GM21515 (cell line): ENCODE data around the gene OSBP.
"Not testable (repeated sequence)": the region's sequence is repeated elsewhere in the genome, so short reads cannot be mapped to it uniquely, and the experiment has no call there.

Source experiments
- ATAC-seq: cut with Tn5 transposase; IDR thresholded peaks from one replicate; pipeline ENCODE4 v1.9.1; 2021; ENCODE audit not compliant: unreplicated experiment

The OSBP gene, protein sequence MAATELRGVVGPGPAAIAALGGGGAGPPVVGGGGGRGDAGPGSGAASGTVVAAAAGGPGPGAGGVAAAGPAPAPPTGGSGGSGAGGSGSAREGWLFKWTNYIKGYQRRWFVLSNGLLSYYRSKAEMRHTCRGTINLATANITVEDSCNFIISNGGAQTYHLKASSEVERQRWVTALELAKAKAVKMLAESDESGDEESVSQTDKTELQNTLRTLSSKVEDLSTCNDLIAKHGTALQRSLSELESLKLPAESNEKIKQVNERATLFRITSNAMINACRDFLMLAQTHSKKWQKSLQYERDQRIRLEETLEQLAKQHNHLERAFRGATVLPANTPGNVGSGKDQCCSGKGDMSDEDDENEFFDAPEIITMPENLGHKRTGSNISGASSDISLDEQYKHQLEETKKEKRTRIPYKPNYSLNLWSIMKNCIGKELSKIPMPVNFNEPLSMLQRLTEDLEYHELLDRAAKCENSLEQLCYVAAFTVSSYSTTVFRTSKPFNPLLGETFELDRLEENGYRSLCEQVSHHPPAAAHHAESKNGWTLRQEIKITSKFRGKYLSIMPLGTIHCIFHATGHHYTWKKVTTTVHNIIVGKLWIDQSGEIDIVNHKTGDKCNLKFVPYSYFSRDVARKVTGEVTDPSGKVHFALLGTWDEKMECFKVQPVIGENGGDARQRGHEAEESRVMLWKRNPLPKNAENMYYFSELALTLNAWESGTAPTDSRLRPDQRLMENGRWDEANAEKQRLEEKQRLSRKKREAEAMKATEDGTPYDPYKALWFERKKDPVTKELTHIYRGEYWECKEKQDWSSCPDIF

DNA sequence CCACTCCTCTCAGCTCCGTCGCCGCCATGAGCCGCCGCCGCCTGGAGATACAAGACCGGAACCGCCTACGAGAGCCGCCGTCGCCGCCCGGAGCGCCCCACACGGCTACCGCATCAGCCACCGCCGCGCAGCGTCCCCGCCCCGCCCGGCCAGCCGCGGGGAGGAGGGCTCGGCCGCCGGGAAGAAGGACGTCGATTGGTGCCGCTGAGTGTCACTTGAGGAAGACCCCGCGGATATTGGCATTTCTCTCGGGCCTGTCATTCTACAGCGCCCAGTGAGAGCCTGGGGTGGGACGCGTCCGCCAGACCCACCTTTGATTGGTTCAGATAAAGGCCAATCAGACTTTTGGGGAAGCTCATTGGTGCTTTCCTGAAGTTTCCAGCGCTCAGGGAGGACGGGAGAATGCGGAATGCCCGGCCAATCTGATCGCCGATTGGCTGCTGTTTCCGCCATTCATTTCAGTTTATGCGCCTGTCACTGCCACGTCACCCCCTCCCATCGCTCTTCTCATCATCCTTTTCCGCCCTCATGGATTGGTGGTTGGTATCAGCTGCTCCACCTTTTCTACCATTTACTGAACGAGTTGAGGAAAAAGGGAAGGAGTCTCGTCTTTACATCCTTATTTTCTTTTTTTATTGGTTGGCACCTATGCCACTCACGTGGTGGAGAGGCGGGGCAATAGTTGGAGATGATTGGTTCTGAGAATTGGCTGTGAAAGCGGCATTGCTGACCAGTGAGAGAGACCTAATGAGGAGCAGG is at the start of gene OSBP:
Gene OSBP (minus strand): TSS at position 138 of the 759 bp plus-strand sequence. CDS start 110 bp downstream, at position 28.
- peak; percentile 88 for ATAC-seq

DNA sequence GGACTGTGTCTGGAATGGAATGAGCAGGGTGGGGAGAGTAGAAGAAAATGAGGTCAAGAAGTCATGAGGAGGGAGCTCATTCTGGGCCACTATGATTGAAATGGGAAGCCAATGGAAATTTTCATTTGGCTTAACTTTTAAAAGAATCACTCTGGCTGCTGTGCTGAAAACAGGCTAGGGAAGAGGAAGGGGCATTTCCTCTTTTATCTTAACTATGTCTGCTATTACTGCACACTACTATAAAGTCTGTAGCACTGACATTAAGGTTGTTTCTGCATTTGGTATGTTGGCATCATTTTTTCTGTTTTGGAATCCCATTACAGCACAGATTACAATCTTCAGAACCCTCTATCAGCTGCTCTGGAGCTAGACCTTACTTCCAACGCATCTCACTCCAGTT is 45.0 kb upstream of the OSBP start:
- ATAC-seq = no peak

DNA sequence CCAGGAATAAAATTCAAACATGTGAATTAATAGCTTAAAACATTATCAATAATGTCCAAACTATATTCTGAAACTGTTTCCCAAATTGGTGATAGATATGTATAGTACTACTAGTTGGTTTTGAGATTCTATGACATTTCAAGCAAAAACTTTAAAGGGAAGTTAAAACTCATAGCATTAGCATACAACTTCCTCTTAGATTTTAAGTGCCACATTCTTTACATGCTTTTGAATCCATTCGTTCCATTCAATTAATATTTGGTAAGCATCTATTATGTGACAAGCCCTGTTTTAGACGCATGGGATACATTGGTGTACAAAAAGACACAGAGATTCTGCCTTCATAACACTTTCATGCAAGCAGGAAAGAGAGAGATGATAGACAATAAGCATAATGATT is 44.4 kb upstream of the OSBP start:
- no peak for ATAC-seq

DNA sequence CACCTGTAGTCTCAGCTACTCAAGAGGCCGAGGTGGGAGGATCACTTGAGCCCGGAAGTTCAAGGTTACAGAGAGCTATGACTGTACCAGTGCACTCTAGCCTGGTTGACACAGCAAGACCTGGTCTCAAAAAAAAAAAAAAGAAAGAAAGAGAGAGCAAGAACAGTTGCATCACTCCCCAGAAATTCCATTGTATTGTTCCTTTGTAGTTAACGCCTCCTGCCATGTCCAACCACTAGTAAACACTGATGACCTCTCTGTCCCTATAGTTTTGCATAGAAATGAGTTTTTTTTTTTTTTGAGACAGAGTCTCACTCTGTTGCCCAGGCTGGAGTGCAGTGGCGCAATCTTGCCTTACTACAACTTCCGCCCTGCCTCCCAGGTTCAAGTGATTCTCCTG is 42.5 kb upstream of the OSBP start:
- ATAC-seq = no peak

DNA sequence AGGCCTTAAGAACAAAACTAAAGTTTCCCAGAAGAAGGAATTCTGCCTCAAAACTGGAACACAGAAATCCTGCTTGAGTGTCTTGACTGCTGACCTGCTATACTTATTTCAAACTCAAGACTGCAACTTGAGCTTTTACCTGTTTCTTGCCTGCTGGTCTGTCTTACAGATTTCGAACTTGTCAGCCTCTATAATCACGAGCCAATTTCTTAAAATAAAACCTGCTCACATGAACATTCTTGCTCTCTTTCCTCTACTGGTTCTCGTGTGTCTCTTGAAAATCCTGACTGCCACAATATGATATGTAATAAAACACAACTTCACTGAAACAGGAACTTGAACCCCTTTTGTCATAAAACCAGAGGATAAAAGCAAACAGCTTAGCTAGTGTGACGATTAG is 39.3 kb upstream of the OSBP start:
- ATAC-seq = no peak

DNA sequence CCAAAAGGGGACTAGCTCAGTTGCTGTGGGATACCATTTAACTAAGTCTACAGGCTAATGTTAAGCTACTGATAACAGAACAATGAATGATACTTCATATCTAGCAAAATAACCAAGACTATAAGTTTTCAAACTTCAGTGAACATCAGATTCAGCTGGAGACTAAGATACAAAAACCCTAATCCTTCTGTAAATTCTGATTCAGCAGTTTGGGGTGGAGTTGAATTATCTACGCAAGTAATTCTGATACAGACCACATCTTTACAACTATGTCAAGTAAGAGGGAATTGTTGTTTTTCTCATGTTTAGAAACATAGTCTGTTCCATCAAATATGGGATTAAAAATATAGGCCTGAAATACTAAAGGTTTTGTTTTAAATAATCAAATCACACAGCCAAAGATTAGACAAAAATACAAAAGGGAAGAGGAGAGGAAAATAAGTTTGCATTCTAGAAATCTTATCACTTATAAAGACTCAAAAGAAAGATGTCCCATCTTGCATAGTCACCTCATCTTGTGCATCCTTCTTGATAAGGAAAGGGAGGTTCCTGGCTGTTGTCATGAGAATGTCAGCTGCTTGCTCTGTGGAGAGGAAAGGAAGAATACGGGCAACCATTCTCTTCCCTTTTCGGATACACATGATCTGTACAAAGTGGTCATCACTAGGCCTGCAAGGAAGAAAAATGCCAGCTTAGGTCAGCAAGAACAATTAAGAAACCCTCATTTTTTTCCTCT is 31.8 kb upstream of the OSBP start:
- no peak for ATAC-seq

DNA sequence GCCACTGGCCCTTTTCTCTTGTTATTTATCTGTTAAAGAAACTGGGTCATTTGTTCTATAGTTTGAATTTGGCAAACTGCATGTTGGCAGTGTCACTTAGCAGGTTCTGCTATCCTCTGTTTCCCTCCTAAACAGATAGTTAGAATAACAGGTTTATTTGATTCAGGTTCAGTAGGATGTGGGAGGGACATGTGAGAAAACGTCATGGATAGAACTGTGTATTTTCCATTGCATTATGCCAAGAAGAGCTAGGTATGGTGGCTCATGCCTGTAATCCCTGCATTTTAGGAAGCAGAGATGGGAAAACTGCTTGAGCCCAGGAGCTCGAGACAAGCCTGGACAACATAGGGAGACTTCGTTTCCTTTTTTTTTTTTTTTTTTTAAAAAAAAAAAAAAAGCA is 29.0 kb upstream of the OSBP start:
- ATAC-seq = no peak

DNA sequence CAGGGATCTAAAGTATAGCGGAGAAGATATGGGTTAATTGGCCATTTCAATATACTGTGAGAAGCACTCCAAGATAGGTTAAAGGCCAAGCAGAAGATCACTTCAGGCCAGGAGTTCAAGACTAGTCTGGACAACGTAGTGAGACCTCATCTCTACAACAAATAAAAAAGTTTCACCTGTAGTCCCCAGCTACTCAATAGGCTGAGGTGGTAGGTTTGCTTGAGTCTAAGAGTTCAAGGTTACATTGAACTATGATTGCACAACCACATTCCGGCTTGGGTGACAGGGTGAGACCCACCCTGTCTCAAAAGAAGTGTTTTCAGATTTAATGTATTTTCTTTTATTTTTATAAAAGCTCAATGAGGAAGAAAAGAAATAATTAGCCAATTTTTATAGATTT is 27.8 kb upstream of the OSBP start:
- no peak for ATAC-seq

DNA sequence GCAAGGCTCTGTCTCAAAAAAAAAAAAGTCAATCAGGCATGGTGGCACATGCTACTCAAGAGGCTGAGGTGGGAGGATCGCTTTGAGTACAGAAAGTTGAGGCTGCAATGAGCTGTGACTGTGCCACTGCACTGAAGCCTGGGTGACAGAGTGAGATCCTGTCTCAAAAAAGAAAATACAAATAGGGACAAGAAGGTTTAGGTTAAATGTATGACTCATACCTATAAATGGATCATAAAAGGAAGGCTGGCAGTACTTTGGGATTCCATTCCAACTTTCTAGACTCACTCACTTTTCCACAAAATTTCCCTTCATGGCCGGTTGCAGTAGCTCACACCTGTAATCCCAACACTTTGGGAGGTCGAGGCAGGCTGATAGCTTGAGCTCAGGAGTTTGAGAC is 25.6 kb upstream of the OSBP start:
- ATAC-seq = no peak

DNA sequence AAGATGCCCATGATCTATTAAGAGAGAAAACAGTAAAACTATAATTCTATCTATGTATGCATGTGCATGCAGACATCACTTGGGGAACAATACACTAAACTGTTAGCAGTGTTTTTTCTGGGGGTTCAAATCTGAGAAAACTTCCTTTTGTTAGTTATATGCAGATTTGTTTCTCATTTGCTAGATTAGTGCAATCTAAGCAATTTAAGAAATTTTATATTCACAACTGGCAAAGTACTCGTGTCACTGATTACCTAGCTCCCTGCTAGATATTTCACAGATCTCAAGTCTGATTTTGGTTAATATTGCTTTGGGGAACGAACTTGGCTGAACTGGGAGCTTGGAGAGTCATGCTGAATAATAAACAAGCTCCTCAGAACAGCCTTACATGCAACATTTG is 14.9 kb upstream of the OSBP start:
- no peak for ATAC-seq

DNA sequence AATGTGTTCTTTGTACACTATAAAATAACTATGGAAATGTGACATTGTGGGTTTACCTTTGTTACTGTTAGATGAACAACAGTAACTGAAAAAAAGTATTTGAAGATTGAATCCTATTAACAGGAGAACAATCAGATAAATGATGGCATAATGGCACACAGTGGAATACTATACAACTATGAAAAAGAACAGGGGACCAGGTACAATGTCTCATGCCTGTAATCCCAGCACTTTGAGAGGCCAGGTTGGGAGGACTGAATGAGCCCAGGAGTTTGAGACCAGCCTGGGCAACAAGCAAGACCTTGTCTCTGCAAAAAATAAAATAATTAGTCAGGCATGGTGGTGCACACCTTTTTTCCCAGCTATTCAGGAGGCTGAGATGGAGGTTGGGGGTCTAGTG is 14.4 kb upstream of the OSBP start:
- no peak for ATAC-seq

DNA sequence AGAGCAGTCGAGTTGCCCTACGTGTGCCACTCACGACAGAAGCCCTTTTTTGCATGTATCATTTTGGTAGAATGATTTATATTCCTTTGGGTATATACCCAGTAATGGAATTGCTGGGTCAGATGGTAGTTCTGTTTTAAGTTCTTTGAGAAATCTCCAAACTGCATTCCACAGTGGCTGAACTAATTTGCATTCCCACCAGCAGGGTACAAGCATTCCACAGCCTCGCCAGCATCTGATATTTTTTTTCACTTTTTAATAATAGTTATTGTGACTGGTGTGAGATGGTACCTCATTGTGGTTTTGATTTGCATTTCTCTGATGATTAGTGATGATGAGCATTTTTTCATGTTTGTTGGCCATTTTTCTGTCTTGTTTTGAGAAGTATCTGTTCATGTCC is 11.4 kb upstream of the OSBP start:
- not testable (repeated sequence) for ATAC-seq

DNA sequence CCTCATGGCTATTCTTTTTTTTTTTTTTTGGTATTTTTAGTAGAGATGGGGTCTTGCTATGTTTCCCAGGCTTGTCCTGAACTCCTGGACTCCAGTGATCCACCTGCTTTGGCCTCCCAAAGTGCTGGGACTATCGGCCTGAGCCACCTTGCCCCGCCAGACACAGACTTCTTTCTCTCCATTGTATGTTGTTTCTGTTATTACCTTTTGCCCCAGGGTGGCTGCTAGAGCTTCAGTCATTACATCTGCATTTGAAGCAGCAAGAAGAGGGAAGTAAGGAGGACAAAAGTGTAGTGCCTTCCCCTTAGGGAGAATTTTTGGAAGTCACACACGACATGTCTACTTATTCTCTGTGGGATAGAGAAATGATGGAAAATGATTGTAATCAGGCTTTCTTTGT is 10.1 kb upstream of the OSBP start:
- ATAC-seq = no peak

DNA sequence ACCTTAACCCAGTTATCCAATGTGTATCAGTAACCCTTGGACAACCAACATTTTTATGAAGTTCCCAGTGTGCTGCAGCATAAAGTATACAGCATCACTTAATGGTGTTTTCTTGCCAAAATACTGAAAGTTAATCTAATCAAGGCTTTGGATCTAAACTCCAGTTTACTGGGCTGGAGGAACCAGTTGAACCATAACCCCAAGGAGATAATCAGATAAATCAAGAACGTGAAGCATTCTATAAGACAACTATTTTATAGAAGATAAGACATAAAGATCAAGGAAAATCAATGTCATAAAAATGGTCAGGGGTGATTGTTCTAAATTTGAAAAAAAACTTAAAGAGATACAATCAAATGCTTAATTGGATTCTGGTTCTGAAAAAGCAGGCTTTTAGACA is 2.3 kb upstream of the OSBP start:
- no peak for ATAC-seq

DNA sequence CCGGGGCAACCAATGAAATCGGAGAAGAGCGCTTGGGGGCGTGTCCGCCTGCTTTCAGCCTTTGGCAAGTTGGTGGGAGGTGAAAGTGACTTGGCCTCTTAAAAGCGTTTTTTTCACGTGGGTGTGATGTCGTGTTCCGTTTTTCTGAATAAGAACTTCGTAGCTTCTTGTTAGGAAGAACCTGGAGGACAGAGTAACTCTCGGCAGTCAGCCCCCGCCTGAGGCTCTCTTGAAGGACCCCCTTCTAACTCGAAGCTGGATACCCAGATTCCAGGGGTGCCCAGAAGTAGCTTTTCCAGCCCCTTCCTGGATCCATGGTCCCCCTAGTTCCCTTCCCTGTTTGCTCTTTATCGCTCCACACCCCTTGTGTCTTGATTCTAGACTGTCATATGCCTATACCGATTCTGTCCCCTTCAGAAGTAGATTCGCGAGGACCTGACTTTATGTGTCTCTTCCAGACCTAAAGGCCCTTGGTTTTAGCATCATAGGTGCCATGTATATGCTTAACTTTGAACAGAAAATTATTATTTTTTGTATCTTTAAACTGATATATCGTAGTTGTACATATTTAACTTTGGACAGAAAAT is 915 bp upstream of the OSBP start:
- no peak for ATAC-seq

DNA sequence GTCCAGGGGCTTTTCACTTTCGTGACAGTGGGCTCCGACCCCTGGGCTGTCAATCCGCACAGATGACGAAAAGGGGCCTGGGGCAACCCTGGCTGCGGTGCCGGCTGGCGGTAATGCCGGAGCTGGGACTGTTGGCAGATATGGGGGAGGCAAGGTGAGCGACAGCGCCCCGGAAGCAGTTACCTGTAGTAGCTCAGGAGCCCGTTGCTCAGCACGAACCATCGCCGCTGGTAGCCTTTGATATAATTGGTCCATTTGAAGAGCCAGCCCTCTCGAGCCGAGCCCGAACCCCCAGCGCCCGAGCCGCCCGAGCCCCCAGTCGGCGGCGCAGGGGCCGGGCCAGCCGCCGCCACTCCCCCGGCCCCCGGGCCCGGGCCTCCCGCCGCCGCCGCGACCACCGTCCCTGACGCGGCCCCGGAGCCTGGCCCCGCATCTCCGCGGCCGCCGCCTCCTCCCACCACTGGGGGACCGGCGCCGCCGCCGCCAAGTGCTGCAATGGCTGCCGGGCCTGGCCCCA is 396 bp downstream of the OSBP start:
- ATAC-seq = peak; percentile 16

DNA sequence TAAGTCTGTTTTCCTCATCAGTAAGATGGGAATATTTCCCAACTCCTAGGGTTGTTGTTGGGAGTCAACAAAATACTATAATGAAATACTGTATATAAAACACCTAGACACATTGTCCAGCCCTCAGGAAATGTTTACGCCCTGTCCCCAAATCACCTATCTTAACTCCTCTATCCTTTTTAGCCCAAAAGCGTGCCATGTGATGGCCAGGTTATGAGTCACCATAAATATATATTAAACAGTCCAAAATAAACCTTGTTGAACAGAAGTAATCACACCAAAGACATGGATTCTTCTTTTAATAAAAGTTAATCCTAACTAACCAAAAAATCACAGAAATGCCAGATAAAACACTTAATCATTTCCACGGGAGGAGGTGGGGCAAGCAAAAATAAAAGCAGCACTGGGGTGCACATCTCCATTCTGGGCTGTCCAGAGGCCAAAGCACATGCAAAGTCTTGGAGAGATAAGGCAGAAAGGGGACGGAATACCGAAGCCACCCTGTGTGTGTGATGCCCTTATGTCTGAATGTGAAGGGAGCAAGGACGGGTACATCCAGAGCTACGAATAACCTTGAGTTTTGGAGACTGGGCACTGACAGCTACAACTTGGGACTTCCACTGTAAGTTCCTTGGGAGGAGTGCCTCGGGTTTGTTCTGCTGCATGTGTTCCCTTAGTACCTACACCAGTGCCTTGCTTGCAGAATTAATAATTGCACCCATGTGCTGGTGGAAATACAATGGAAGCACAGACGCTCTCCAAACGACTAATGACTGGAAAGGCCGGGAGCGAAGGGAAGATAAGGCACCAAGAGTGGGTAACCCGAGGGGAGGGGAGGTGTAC is 1.1 kb downstream of the OSBP start:
- ATAC-seq = no peak

DNA sequence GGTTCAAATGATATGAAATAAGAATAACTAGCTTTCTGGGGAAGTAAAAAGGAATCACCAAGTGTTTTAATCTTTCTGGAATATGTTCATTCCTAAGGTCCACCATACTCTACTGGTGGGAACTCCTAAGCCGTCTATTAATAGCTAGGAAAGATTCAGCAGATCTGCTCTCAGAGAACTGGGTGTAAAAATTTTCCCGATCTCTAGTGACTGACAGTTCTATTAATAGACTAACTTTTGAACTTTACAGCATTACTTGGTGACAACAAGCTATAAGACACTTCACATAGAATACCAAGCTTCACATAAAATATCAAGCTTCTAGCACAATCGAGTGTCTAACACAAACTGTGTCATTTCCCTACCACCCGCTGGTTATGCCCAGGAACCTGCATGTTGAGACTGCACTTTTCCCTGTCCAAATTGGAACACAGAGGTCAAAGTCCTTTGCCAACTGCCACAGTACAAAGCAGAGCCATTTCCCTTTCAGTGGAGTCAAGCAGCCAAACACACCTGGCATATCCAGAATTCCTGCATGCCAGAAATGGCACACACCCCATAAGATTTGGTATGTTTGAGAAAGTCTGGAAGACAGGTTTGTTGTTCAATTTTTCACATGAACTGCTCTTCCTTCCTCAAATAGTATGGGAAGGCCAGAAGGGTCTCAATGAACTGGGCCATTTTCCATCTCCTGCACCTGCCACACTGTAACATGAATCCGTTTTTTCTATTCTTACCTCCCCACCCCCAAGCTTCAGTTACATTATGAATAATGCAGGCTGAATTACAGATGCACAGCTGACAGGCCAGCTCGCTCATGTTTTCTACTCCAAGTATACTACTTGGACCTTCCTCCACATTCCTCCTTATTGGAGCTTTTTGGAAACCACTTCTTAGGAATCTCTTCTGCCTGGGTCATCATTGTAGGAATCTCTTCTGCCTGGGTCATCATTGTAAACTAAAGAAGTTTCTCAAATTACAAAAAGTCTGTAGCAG is 3.7 kb downstream of the OSBP start:
- no peak for ATAC-seq
